ENCODE measurements around the gene ATAD2B.

DNA sequence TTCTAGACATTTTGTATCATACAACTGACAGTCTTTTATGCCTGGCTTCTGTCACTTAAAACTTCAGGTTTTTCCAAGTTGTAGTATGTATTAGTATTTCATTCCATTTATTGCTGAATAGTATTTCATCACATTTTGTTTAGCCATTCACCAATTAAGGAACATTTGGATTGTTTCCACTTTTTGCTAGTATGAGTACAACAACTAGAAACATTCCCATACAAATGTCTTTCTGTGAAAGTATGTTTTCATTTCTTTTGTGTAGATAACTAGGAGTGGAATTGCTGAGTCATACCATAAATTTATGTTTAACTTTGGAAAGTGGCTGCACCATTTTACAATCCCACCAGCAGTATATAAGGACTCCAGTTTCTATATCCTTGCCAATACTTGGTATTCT, 135.9 kb downstream of the ATAD2B start:
- TF ChIP-seq, protein P1, sequence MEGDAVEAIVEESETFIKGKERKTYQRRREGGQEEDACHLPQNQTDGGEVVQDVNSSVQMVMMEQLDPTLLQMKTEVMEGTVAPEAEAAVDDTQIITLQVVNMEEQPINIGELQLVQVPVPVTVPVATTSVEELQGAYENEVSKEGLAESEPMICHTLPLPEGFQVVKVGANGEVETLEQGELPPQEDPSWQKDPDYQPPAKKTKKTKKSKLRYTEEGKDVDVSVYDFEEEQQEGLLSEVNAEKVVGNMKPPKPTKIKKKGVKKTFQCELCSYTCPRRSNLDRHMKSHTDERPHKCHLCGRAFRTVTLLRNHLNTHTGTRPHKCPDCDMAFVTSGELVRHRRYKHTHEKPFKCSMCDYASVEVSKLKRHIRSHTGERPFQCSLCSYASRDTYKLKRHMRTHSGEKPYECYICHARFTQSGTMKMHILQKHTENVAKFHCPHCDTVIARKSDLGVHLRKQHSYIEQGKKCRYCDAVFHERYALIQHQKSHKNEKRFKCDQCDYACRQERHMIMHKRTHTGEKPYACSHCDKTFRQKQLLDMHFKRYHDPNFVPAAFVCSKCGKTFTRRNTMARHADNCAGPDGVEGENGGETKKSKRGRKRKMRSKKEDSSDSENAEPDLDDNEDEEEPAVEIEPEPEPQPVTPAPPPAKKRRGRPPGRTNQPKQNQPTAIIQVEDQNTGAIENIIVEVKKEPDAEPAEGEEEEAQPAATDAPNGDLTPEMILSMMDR (IDR thresholded peaks at IDR 0.05) = no peak
- no peak for TF ChIP-seq POLR2A (IDR thresholded peaks at IDR 0.05)

All from heart left ventricle (tissue), 13 donors.